Esophagus (tissue), 2 donors: ENCODE measurements around the gene BTBD19. TPM values are rescaled to one million over a fixed set of nuclear protein-coding genes. Genes with fewer than 3 reads are reported as not detected.

Experiments
- H3K27ac ChIP-seq, 2 donors: one replicate each; pipeline ENCODE4 v1.5.1; 2013; ENCODE audit warnings: low read depth in 2 of 2, mild to moderate bottlenecking in 2 of 2, inconsistent platforms in 1 of 2, low read length in 1 of 2, moderate library complexity in 1 of 2
- H3K27me3 ChIP-seq, 2 donors: one replicate each; pipeline ENCODE4 v1.6.1; 2013; ENCODE audit warnings: low read length in 2 of 2, control low read depth in 1 of 2, mild to moderate bottlenecking in 1 of 2; ENCODE audit not compliant: insufficient read depth in 2 of 2, control insufficient read depth in 1 of 2
- H3K36me3 ChIP-seq, 2 donors: one replicate each; pipeline ENCODE4 v1.6.1; 2013; ENCODE audit warnings: low read length in 1 of 2; ENCODE audit not compliant: control insufficient read depth in 2 of 2, insufficient read depth in 2 of 2
- H3K4me1 ChIP-seq, 2 donors: one replicate each; pipeline ENCODE4 v1.6.1; 2013; ENCODE audit warnings: low read length in 1 of 2; ENCODE audit not compliant: control insufficient read depth in 2 of 2, insufficient read depth in 2 of 2
- H3K4me3 ChIP-seq, 2 donors: one replicate each; pipeline ENCODE4 v1.5.1; 2013; ENCODE audit warnings: low read length in 2 of 2, mild to moderate bottlenecking in 2 of 2, low read depth in 1 of 2, moderate library complexity in 1 of 2
- H3K9me3 ChIP-seq, 2 donors: one replicate each; pipeline ENCODE4 v1.6.1; 2013; ENCODE audit warnings: mild to moderate bottlenecking in 2 of 2, low read depth in 1 of 2, low read length in 1 of 2, moderate library complexity in 1 of 2; ENCODE audit not compliant: control insufficient read depth in 2 of 2, insufficient read depth in 1 of 2
- WGBS, 2 donors: extraction: QIAGEN DNeasy Blood & Tissue Kit; methylation state at CpG; one replicate each; pipeline ENCODE4 v1.1.7; 2013; 5-methylcytosine and 5-hydroxymethylcytosine counted together
- polyA plus RNA-seq, 2 donors: library from polyadenylated mRNA; stranded (reverse); fragments of 200-250 nt; gene quantifications; one replicate each; pipeline ENCODE4 v1.2.3, GENCODE V29; 2013
- donor health status: healthy with polysubstance abuse.
- donor health status: Bipolar disorder and iron deficiency.

BTBD19 gene
- polyA plus RNA-seq, 2 donors = 1.3 to 8.0 TPM

DNA sequence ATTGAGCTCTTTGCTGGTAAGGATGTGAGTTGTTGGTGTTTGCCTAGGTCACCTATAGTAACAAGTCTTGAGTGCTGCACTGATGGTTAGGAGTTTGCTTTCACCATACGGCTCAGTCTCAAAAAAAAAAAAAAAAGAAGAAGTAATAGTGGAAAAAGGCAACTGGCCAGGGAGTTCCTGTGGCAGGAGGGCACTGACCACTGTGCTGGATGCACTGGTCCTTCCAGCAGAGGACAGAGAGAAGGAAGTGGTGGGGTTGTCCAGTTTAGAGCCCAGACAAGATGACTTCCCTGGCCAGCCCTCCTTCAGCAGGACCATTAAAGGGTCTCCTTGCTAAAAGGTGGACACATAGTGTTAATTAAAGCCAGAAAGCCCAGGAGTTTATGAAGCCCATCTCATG lies 46.6 kb downstream of the BTBD19 start:
- 74 to 83% methylated on average over 1 of the region's 1 CpG for WGBS, 2 donors
- Histone ChIP-seq H3K4me1 (no peaks in the 10 kb centered on the region), H3K9me3 (no peaks in the 10 kb centered on the region), H3K27ac (no peak overlapping the region), H3K4me3 (no peak overlapping the region), H3K36me3 (peaks cover 0 to 7% of the 10 kb centered on the region in 2 donors), H3K27me3 (no peaks in the 10 kb centered on the region)

- Histone ChIP-seq H3K4me1 (no peaks in the 10 kb centered on the region), H3K36me3 (peaks cover 0 to 5% of the 10 kb centered on the region in 2 donors), H3K9me3 (no peaks in the 10 kb centered on the region), H3K27ac (no peak overlapping the region), H3K27me3 (no peaks in the 10 kb centered on the region), H3K4me3 (no peak overlapping the region)
- WGBS, 2 donors = 78 to 85% methylated on average over 7 of the region's 7 CpGs
Observed at GRCh38 chr1:44855742-44856141, 47.4 kb downstream of the BTBD19 start.

GRCh38 chr1:44857446-44857845 lies 49.1 kb downstream of the BTBD19 start:
- Histone ChIP-seq H3K9me3 (no peaks in the 10 kb centered on the region), H3K4me1 (no peaks in the 10 kb centered on the region), H3K4me3 (no peak overlapping the region), H3K27ac (no peak overlapping the region), H3K36me3 (peaks cover 0 to 5% of the 10 kb centered on the region in 2 donors), H3K27me3 (no peaks in the 10 kb centered on the region)
- 95 to 97% methylated on average over 7 of the region's 7 CpGs for WGBS, 2 donors

- no peaks in the 10 kb centered on the region for H3K4me1 ChIP-seq
- H3K9me3 ChIP-seq = no peaks in the 10 kb centered on the region
- H3K27me3 ChIP-seq = no peaks in the 10 kb centered on the region
- no peak overlapping the region for H3K27ac ChIP-seq
- WGBS, 2 donors = 79 to 86% methylated on average over 1 of the region's 1 CpG
- H3K36me3 ChIP-seq = no peaks in the 10 kb centered on the region
- H3K4me3 ChIP-seq = no peak overlapping the region
Observed at GRCh38 chr1:44860331-44860730, 52.0 kb downstream of the BTBD19 start.

- no peaks in the 10 kb centered on the region for H3K9me3 ChIP-seq
- H3K4me3 ChIP-seq = no peak overlapping the region
- WGBS, 2 donors = 50 to 79% methylated on average over 1 of the region's 1 CpG
- H3K36me3 ChIP-seq = no peaks in the 10 kb centered on the region
- H3K4me1 ChIP-seq = no peaks in the 10 kb centered on the region
- H3K27ac ChIP-seq = no peak overlapping the region
- no peaks in the 10 kb centered on the region for H3K27me3 ChIP-seq
Observed at GRCh38 chr1:44860891-44861425, 52.6 kb downstream of the BTBD19 start.

DNA sequence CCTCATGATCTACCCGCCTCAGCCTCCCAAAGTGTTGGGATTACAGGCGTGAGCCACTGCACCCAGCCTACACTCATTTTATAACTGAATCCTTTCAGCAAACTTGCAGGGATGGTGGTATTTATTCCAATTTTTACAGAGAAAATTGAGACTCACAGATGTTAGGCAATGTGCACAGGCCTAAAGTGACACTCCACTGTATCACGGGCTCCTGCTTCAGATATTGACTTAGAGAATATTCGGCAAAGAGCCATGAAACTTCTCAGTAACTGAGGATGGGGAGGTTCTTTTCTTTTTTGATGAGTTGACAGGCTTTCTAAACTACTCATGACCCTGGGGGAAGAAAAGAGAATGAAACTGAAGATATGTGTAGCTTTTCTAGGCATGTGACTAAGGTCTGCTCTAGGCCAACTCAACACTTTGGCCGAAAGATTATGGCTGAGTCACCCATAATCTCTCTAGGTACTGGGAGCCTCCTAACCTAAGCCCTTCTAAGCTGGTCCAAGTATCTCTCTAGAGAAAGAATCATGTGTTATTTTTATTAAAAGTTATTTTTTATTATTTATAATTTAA lies 54.6 kb downstream of the BTBD19 start:
- no peaks in the 10 kb centered on the region for H3K27me3 ChIP-seq
- no peaks in the 10 kb centered on the region for H3K9me3 ChIP-seq
- no peaks in the 10 kb centered on the region for H3K36me3 ChIP-seq
- H3K4me3 ChIP-seq = no peak overlapping the region
- 80 to 85% methylated on average over 5 of the region's 5 CpGs for WGBS, 2 donors
- H3K4me1 ChIP-seq = no peaks in the 10 kb centered on the region
- no peak overlapping the region for H3K27ac ChIP-seq

Other genes starting within 250 kb of the BTBD19 start
- 1 to 10 TPM; 3.5 to 5.0 TPM for gene TMEM53, start 134.0 kb upstream of the BTBD19 start, polyA plus RNA-seq
- 1 to 10 TPM in 1 of 2 donors, under 1 TPM in 1; 0.71 to 1.1 TPM for gene ARMH1, start 133.8 kb upstream of the BTBD19 start, polyA plus RNA-seq
- not detected for gene RNU5D-1, start 77.4 kb upstream of the BTBD19 start, polyA plus RNA-seq
- gene KIF2C, start 68.7 kb upstream of the BTBD19 start, polyA plus RNA-seq = 1 to 10 TPM; 4.5 to 9.4 TPM
- 1,000 to 10,000 TPM; 2,523 to 3,063 TPM for gene RPS8, start 33.0 kb upstream of the BTBD19 start, polyA plus RNA-seq
- gene BEST4, start 20.4 kb upstream of the BTBD19 start, polyA plus RNA-seq = under 1 TPM; 0.11 to 0.26 TPM
- gene PLK3, start 8.1 kb upstream of the BTBD19 start, polyA plus RNA-seq = 10 to 100 TPM; 23.1 to 58.1 TPM
- gene DYNLT4, start 1.2 kb upstream of the BTBD19 start, polyA plus RNA-seq = under 1 TPM; 0.14 to 0.26 TPM
- under 1 TPM; 0.34 to 0.71 TPM for gene PTCH2, start 34.7 kb downstream of the BTBD19 start, polyA plus RNA-seq
- gene EIF2B3, start 178.1 kb downstream of the BTBD19 start, polyA plus RNA-seq = 10 to 100 TPM in 1 of 2 donors, 1 to 10 TPM in 1; 8.3 to 19.1 TPM
- gene HECTD3, start 202.8 kb downstream of the BTBD19 start, polyA plus RNA-seq = 10 to 100 TPM; 25.1 to 38.6 TPM
- gene UROD, start 203.7 kb downstream of the BTBD19 start, polyA plus RNA-seq = 10 to 100 TPM; 38.9 to 58.3 TPM